Stimulated activated CD4-positive, alpha-beta T cell treated with anti-CD3 and anti-CD28 coated beads, Interleukin-15, amount 100 ng/mL, for 48 hours (primary cell): ENCODE results near the gene EYA3.
"Not testable (repeated sequence)": the region's sequence is repeated elsewhere in the genome, so short reads cannot be mapped to it uniquely, and the experiment has no call there.

Experiments used
- DNase-seq, 2 donors: peaks; one replicate each; pipeline ENCODE4 v3.0.0-alpha.2; 2020; ENCODE audit warnings: low read depth in 2 of 2

Gene EYA3

DNA sequence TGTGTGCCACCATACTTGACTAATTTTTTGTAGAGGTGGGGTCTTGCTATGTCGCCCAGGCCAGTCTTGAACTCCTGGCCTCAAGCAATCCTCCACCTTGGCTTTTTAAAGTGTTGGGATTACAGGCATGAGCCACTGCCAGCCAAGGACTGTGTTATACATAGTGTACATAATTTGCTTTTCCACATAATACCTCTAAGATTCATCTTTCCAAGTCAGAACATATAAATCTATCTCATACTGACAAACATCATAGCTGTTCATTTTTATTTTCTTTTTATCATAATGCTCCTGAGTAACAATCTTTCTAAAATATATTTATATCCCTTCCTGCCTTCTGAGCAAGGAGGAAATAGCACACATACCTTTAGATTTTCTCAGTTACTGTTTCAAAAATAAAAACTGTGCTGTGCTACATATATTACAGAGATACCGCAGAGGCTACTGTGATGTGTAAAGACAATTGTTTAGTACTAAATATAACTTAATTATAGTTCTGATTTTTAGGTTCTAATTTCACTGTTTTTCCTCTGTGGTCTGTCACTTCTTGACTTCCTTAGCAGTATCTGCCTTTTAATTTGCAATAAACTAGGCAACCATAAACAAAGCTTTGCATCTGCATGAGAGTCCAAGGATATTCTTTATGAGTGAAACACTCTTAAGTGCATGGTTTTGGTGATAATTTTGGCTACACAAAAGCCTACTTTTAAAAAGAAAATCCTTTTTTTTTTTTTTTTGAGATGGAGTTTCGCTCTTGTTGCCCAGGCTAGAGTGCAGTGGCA, 59.3 kb downstream of the EYA3 start:
- no peak for DNase-seq

DNA sequence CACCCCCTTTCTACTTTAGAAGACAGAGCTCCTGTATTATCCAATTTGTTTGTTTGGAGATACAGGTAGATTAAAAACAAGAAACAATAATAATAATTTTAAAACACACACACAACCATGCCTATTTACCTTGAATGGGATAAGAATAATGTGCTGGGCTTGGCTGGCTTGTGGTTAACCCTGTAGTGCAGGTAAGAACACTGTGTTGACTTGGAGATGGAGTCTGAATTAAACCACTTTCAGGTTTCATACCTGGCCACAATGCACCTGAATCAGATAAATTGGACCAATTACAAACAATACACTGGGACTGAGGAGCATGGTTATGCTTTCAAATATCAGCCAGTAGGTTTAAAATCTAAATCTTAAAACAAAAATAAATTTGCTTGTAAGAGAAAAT, 60.8 kb downstream of the EYA3 start:
- DNase-seq, result no peak

- no peak for DNase-seq
Measured at GRCh38 chr1:28027238-28027637, 61.2 kb downstream of the EYA3 start.

GRCh38 chr1:28026329-28026728, 62.1 kb downstream of the EYA3 start:
- DNase-seq, result no peak

- no peak for DNase-seq
Measured at GRCh38 chr1:28021064-28021463, 67.3 kb downstream of the EYA3 start.

DNA sequence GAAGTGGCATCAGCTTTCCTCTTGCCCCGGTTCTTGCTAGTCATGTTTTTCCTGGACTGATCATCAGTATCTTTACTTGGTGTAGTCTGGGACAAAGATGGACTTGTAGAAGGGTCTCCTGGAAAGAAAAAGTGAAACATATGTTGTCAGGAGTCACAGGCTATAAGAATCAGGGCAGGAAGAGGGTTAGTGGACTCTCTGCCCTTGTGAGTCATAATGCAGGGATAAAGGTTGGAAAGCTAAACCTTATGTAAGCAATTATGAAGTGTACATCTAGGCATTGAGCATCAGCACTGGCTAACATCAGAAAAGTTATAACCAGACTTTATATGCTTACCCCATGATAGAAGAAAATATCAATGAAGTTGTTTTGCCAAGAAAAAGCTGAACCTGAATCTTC, 77.4 kb downstream of the EYA3 start:
- no peak for DNase-seq

DNA sequence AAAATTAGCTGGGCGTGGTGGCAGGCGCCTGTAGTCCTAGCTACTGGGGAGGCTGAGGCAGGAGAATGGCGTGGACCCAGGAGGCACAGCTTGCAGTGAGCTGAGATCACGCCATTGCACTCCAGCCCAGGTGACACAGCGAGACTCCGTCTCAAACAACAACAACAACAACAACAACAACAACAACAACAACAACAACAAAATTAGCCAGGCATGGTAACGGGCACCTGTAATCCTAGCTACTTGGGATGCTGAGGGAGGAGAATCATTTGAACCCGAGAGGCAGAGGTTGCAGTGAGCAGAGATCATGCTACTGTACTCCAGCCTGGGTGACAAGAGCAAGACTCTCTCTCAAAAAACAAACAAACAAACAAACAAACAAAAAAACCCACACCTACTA, 85.3 kb downstream of the EYA3 start:
- not testable (repeated sequence) for DNase-seq

GRCh38 chr1:28002600-28002999, 85.8 kb downstream of the EYA3 start:
- no peak for DNase-seq

DNA sequence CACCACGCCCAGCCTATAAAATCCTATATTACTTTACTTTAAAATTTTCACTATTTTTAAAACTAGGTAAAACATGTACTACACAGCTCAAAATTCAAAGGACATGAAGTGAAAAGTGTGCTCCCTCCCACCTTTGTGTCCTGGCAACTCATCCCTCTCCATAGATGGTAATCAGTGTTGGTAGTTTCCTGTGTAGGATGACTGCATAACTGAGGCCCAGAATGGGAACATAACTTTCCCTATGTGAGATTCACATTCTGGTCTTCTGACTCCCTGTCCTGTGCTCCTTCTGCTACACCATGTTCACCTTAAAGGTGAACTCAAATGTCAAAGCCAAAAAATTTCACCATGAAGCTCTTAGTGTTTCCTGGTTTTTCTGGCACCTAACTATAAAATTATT, 89.4 kb downstream of the EYA3 start:
- no peak for DNase-seq

DNA sequence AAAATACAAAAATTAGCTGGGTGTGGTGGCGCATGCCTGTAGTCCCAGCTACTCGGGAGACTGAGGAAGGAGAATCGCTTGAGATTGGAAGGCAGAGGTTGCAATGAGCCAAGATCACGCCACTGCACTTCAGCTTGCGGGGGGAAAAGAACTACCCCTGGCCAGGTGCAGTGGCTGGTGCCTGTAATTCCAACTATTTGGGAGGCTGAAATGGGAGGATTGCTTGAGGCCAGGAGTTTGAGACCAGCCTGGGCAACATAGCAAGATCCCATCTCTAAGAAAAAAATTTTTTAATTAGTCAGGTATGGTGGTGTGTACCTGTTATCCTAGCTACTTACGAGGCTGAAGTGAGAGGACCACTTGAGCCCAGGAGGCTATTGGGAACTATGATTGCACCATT, 93.9 kb downstream of the EYA3 start:
- not testable (repeated sequence) for DNase-seq

GRCh38 chr1:27994060-27994459, 94.3 kb downstream of the EYA3 start:
- no peak for DNase-seq

DNA sequence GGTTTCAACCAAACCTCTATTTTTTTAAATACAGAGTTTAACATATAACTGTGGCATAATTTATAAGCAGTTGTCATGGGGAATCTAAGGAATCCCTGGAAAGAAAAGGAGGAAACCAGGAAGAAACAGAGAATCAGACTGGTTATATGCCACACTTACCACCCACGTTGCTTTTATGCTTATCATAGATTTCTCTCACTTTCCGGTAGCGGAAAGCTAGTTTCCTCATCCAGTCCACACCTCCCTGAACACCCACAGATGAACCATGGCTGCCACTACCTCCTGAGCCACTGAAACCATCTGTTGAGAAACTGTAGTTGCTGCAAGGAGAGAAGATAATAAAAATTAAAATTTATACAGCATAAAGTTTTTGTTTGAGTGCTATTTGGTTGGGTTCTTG, 95.2 kb downstream of the EYA3 start:
- no peak for DNase-seq

DNA sequence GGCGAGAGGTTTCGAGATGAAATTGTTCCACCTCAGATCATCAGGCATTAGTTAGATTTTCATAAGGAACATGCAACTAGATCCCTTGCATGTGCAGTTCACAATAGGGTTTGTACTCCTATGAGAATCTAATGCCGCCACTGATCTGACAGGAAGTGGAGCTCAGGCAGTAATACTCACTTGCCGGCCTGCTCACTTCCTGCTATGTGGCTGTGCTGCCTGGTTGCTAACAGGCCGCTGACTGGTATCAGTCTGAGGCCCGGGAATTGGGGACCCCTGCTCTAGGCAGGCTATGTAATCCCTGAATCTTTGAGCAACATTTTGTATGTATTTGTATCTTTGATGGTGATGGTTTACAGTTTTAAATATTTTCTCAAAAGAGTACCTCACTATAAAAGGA, 96.1 kb downstream of the EYA3 start:
- peak; percentile 11 to 18 for DNase-seq

GRCh38 chr1:27990920-27991537, 97.4 kb downstream of the EYA3 start:
- no peak for DNase-seq

GRCh38 chr1:27981145-27981544, 107.3 kb downstream of the EYA3 start:
- DNase-seq, result no peak

DNA sequence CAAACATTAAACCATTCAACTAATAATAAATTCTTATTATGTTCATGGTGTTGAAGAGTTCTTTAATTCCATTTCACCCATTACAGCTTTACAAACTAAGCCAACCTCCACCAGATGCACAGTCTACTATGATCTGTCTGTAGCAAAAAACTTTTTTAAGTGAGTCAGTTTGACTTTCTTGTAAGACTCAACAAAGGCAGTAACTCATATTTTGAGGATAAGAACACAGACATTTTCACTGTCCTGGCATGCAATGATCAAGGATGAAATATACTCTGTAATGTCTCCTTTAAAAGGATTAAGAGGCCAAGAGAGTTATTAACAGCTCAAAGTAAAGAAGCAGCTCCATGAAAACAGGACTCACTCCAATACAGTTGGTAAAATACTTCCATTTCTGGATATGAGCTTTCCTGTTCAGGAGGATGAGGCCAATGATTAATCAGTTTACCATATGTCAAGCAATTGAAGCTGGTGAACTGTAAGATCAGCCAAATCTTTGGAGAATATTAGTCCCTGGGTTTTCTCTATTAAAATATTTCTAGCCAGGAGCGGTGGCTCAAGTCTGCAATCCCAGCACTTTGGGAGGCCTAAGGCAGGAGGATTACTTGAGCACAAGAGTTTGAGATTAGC, 108.1 kb downstream of the EYA3 start:
- DNase-seq, result no peak

- DNase-seq, result no peak
Measured at GRCh38 chr1:27979859-27980201, 108.6 kb downstream of the EYA3 start.

- no peak for DNase-seq
Measured at GRCh38 chr1:27979151-27979858, 109.1 kb downstream of the EYA3 start.

GRCh38 chr1:27974417-27974781, 114.0 kb downstream of the EYA3 start:
- DNase-seq, result no peak

DNA sequence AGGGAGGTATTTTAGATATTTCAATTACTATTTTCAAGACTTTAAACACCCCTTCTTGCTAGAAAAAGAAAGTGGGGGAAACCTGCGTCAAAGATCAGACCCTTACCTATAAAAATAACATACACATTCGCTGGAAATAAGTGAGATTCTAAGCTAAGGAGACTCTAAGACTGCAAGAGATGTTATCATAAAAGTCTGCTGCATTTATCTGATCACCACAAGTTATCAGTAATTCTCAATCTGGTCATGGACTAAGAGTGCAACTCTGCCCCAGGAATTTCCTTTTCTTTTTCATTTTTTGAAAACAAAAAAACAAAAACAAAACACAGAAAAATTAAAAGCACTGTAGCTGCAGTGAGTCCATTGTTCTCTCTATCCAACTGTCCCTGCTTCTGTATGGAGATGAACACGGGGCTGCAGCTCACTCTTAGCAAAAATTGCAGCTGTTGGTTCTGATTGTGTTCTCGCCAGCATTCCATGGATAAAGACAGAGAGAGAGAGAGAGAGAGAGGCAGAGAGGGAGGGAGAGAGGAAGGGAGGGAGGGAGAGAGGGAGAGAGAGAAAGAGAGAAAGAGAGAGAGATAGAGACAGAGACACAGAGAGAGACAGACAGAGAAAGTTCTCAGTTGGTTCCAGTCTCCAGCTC, 114.5 kb downstream of the EYA3 start:
- no peak for DNase-seq

DNA sequence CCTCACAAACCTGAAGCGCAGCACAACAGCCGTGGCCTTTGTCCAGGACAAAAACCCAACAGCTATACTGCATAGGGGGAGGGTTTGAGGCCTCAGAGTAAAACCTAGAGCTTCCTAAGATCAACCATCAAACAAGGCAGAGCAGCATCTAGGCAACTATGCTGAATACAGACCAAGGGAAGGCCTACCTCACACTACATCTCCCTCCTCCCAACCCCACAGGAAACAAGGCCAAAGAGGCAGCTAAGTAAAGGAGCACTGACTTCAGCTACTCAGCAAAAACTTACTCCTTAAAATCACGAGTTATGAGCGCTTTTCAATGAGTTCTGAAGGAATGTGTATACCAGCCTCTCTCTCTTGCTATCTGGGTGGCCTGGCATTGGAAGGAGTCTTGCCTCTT, 116.3 kb downstream of the EYA3 start:
- no peak for DNase-seq

DNA sequence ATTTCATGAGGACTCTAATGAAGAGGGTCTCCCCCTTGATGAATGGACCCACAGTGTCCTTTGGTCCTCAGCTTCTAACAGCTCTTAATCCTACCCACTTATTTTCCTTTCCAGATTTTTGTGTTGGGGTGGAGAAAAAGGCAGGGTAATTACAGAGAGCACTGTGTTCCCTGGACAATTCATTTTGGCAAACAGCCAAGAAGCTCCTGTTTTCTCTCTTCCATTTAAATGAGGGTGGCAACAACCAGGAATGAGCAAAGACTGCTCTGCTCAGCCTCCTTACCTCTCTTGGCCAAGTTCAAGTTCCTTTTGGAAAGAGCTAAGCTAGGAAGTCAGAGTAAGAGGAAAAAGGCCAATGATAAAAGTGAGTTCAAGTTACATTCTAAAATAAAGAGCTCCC, 116.7 kb downstream of the EYA3 start:
- DNase-seq, result no peak
